Fibroblast of lung (primary cell): ENCODE measurements around the gene KYAT1. TPM values are rescaled to one million over a fixed set of nuclear protein-coding genes. Genes with fewer than 3 reads are reported as not detected.

Source experiments
- DNase-seq, 2 donors: peaks; one replicate each; pipeline versions ENCODE4 v3.0.0 to v3.0.0-alpha.2; 2010; ENCODE audit warnings: low read depth in 2 of 2
- H2AFZ ChIP-seq: 2 replicates; pipeline ENCODE4 v1.5.1; 2012; ENCODE audit warnings: low read length, control low read depth, inconsistent platforms
- H3K27ac ChIP-seq: 2 replicates; pipeline ENCODE4 v1.5.1; 2011; ENCODE audit warnings: low read length, control low read depth; ENCODE audit not compliant: insufficient read depth
- H3K27me3 ChIP-seq: 2 replicates; pipeline ENCODE4 v1.5.1; 2011; ENCODE audit warnings: mild to moderate bottlenecking, low read length; ENCODE audit not compliant: control insufficient read depth, insufficient read depth
- H3K36me3 ChIP-seq: 2 replicates; pipeline ENCODE4 v1.5.1; 2011; ENCODE audit warnings: low read length; ENCODE audit not compliant: control insufficient read depth, insufficient read depth
- H3K4me1 ChIP-seq: 2 replicates; pipeline ENCODE4 v1.5.1; 2011; ENCODE audit warnings: low read length; ENCODE audit not compliant: control insufficient read depth, insufficient read depth; ENCODE audit errors: extremely low read depth
- H3K4me2 ChIP-seq: 2 replicates; pipeline ENCODE4 v1.5.1; 2011; ENCODE audit warnings: low read length, control low read depth; ENCODE audit not compliant: insufficient read depth; ENCODE audit errors: extremely low read depth
- H3K4me3 ChIP-seq, 4 experiments: fragments of 200-600 bp in 1 of 4; sonication (generic) in 1 of 4; replicated peaks in 1 of 4; 2 replicates each; pipeline ENCODE4 v1.5.1; 2011 to 2016; ENCODE audit warnings: low read length in 4 of 4, low read depth in 3 of 4, mild to moderate bottlenecking in 3 of 4, control low read depth in 2 of 4, inconsistent platforms in 1 of 4, mixed read lengths in 1 of 4; ENCODE audit not compliant: insufficient read depth in 1 of 4; ENCODE audit errors: control extremely low read depth in 1 of 4
- H3K79me2 ChIP-seq: 2 replicates; pipeline ENCODE4 v1.5.1; 2012; ENCODE audit warnings: mild to moderate bottlenecking, low read length, inconsistent platforms; ENCODE audit not compliant: control insufficient read depth, insufficient read depth
- H3K9ac ChIP-seq: 2 replicates; pipeline ENCODE4 v1.5.1; 2011; ENCODE audit warnings: mild to moderate bottlenecking, low read length, control low read depth; ENCODE audit not compliant: insufficient read depth
- H3K9me3 ChIP-seq: 2 replicates; pipeline ENCODE4 v1.5.1; 2012; ENCODE audit warnings: low read depth, low read length; ENCODE audit not compliant: control insufficient read depth, insufficient read depth
- H4K20me1 ChIP-seq: 2 replicates; pipeline ENCODE4 v1.5.1; 2011; ENCODE audit warnings: low read length; ENCODE audit not compliant: control insufficient read depth, insufficient read depth; ENCODE audit errors: extremely low read depth
- EZH2 ChIP-seq: IDR thresholded peaks from 2 replicates; pipeline ENCODE4 v1.5.1; 2012; ENCODE audit warnings: low read length, control low read depth, mild to moderate bottlenecking; ENCODE audit errors: missing control alignments
- polyA plus RNA-seq, 2 donors: library from polyadenylated mRNA; depleted of rRNA in 1 of 2; stranded (reverse) in 1 of 2; unstranded in 1 of 2; fragments of >200 nt; gene quantifications; 2 replicates each; pipeline ENCODE4 v1.2.1, GENCODE V29; 2011 to 2012; ENCODE audit warnings: missing spikeins in 1 of 2
- total RNA-seq: library from RNA; depleted of rRNA; stranded (reverse); fragments of >200 nt; gene quantifications from 2 replicates; pipeline ENCODE4 v1.2.1, GENCODE V29; 2014
- TF ChIP-seq, protein P1 (sequence below), 2 donors: IDR thresholded peaks in 1 of 2; conservative IDR thresholded peaks in 1 of 2; 1 replicate in 1 of 2; 2 replicates in 1 of 2; pipeline ENCODE4 v1.5.1; 2011 to 2012; ENCODE audit warnings: low read length in 2 of 2, control low read depth in 1 of 2, inconsistent platforms in 1 of 2, low read depth in 1 of 2, mild to moderate bottlenecking in 1 of 2

KYAT1 gene
- total and polyA plus RNA-seq, 2 donors (not counting 1 experiment from before 2014, with no cell fraction given), result 4.7 to 12.4 TPM

DNA sequence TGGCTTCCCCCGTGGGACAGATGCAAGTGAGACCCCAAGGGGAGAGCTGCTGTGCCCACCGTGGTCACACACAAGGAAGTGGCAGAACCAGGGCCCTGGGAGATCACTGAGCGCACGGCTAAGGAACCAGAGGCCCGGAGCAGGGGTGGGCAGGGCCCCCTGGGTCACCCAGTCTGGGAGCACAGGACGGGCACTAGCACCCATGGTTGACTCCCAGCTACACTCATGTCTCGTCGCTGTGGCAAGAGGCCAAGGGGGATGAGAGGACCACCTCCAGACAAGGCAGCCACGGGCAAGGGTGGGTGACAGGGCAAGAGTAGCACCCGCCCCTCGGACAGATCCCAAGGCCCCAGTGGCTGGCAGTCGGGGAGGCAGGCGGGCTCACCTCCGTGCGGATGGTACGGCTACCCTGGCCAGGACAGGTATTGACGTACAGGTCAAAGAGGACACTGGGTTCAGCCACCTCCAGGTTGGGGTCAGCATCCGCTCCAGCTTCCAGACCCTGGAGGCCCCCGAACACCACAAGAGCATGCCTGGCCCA, 58.3 kb downstream of the KYAT1 start:
- Histone ChIP-seq H3K4me1 (peaks cover 7% of the 10 kb centered on the region), H3K9me3 (no peaks in the 10 kb centered on the region), H3K27ac (no peak overlapping the region), H4K20me1 (no peaks in the 10 kb centered on the region), H3K36me3 (peaks cover 28% of the 10 kb centered on the region), H3K27me3 (no peaks in the 10 kb centered on the region), H2AFZ (no peak overlapping the region), H3K4me2 (no peak overlapping the region), H3K4me3 (no peak overlapping the region), H3K79me2 (peaks cover 3% of the 10 kb centered on the region), H3K9ac (no peak overlapping the region)
- TF ChIP-seq EZH2, result no peak
- TF ChIP-seq, protein P1, sequence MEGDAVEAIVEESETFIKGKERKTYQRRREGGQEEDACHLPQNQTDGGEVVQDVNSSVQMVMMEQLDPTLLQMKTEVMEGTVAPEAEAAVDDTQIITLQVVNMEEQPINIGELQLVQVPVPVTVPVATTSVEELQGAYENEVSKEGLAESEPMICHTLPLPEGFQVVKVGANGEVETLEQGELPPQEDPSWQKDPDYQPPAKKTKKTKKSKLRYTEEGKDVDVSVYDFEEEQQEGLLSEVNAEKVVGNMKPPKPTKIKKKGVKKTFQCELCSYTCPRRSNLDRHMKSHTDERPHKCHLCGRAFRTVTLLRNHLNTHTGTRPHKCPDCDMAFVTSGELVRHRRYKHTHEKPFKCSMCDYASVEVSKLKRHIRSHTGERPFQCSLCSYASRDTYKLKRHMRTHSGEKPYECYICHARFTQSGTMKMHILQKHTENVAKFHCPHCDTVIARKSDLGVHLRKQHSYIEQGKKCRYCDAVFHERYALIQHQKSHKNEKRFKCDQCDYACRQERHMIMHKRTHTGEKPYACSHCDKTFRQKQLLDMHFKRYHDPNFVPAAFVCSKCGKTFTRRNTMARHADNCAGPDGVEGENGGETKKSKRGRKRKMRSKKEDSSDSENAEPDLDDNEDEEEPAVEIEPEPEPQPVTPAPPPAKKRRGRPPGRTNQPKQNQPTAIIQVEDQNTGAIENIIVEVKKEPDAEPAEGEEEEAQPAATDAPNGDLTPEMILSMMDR (conservative IDR thresholded peaks at IDR 0.05 in 1 of 2, IDR thresholded peaks at IDR 0.05 in 1 of 2; ENCODE audit: low read depth in 1 of 2, low read length in 2 of 2), result no peak
- DNase-seq, result no peak

DNA sequence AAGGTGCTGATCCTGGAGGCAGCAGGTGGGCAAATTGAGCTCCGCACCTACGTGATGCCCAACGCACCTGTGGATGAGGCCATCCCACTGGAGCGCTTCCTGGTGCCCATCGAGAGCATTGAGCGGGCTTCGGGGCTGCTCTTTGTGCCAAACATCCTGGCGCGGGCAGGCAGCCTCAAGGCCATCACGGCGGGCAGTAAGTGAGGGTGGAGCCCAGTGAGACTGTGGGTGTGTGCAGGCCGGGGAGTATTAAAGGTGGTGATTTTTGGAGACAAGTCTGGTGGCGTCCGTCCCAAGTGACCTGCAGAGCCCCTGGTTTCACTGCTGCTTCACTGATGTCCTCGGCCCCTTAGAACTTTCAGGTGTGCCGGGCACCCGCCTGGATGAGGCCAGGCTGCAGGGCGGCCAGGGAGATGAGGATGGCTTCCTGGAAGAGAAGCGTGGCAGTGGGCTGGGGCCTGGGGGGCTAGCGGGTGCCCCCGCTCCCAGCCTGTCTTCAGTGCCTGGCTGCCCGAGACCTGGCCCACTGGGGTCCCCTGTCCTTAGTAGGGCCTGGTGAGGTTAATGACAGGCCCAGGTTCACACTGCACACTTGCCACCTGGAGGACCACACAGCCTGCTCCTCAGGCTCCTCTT, 59.2 kb downstream of the KYAT1 start:
- H4K20me1 ChIP-seq, result no peaks in the 10 kb centered on the region
- no peak overlapping the region for H3K27ac ChIP-seq
- H3K79me2 ChIP-seq, result peaks cover 2% of the 10 kb centered on the region
- TF ChIP-seq EZH2, result no peak
- TF ChIP-seq, protein P1 (conservative IDR thresholded peaks at IDR 0.05 in 1 of 2, IDR thresholded peaks at IDR 0.05 in 1 of 2; ENCODE audit: low read depth in 1 of 2, low read length in 2 of 2), result no peak
- H2AFZ ChIP-seq, result no peak overlapping the region
- H3K27me3 ChIP-seq, result no peaks in the 10 kb centered on the region
- H3K4me2 ChIP-seq, result no peak overlapping the region
- peaks cover 7% of the 10 kb centered on the region for H3K4me1 ChIP-seq
- H3K4me3 ChIP-seq, result no peak overlapping the region
- no peak for DNase-seq
- H3K9ac ChIP-seq, result no peak overlapping the region
- peaks cover 26% of the 10 kb centered on the region for H3K36me3 ChIP-seq
- no peaks in the 10 kb centered on the region for H3K9me3 ChIP-seq

DNA sequence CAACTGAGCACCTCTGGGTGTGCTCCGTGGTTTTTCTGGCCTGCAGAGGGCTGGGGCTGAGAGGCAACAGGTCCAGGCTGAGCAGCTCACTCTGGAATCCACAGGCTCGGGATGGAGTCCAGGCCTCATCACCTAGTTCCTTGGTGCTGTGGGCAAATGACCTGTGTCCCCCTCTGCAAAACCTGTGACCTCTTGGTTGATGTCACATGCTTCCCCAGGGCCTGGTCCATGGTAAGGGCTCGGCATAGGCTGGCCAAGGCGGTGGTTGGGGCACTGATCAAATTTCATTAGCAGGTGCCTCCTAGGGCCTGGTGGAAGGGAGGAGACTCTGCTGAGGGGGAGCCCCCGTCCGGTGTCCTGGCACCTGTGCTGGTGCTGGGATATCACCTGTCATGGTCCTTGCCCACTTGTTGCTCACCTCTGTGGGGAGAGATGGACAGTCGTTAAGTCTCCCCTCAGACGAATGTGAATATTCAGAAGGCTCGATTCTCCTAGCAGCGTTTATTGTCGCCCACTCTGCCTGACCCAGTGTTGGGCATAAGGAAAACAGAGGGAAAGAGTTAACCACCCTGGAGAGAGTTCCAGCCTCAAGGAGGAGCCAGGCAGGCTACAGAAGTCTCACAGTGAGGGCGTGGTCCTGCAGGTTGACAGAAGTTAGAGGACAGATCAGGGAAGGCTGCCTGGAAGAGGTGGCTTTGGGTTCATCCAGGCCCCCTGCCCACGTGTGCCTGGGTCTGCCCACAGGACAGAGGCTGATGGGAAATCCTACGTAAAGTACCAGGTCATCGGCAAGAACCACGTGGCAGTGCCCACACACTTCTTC, 60.0 kb downstream of the KYAT1 start:
- peaks cover 24% of the 10 kb centered on the region for H3K36me3 ChIP-seq
- H3K4me1 ChIP-seq, result peaks cover 7% of the 10 kb centered on the region
- H4K20me1 ChIP-seq, result no peaks in the 10 kb centered on the region
- TF ChIP-seq, protein P1 (conservative IDR thresholded peaks at IDR 0.05 in 1 of 2, IDR thresholded peaks at IDR 0.05 in 1 of 2; ENCODE audit: low read depth in 1 of 2, low read length in 2 of 2), result no peak
- no peak for TF ChIP-seq EZH2
- H3K9ac ChIP-seq, result no peak overlapping the region
- no peaks in the 10 kb centered on the region for H3K9me3 ChIP-seq
- no peak overlapping the region for H2AFZ ChIP-seq
- H3K4me2 ChIP-seq, result no peak overlapping the region
- H3K27me3 ChIP-seq, result no peaks in the 10 kb centered on the region
- peaks cover 2% of the 10 kb centered on the region for H3K79me2 ChIP-seq
- H3K27ac ChIP-seq, result no peak overlapping the region
- no peak overlapping the region for H3K4me3 ChIP-seq
- DNase-seq, result no peak
